Epithelial cell of esophagus (primary cell): ENCODE measurements around the gene NAA10.

Experiments
- DNase-seq: peaks from one replicate; pipeline ENCODE4 v3.0.0; 2010; ENCODE audit warnings: low read depth
- H3K4me3 ChIP-seq: 2 replicates; pipeline ENCODE4 v1.5.1; 2011; ENCODE audit warnings: mild to moderate bottlenecking, low read length, control low read depth
- TF ChIP-seq, protein P1 (sequence below): IDR thresholded peaks from 2 replicates; pipeline ENCODE4 v1.5.1; 2011; ENCODE audit warnings: low read depth, mild to moderate bottlenecking, low read length, control low read depth, inconsistent platforms; ENCODE audit not compliant: insufficient read depth; ENCODE audit errors: missing control alignments

NAA10 gene

DNA sequence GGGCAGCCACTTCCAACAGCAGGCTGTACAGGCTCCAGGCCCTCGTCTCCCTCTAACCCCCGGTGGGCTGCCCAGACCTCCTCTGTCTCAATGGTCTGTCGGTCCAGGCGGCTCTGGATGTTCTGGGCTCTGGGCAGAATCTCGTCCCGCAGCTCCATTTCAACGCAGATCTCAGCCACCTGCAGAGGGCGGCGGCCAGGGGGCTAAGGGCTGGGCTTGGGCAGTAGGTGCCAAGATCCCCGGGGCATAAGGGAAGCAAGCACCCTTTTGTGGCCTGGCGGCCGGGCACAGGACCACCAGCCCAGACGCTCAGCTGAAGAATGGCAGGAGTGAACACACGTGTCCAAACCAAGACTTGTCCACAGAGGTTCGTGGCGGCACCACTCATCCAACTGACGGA lies 21.1 kb downstream of the NAA10 start:
- TF ChIP-seq, protein P1, sequence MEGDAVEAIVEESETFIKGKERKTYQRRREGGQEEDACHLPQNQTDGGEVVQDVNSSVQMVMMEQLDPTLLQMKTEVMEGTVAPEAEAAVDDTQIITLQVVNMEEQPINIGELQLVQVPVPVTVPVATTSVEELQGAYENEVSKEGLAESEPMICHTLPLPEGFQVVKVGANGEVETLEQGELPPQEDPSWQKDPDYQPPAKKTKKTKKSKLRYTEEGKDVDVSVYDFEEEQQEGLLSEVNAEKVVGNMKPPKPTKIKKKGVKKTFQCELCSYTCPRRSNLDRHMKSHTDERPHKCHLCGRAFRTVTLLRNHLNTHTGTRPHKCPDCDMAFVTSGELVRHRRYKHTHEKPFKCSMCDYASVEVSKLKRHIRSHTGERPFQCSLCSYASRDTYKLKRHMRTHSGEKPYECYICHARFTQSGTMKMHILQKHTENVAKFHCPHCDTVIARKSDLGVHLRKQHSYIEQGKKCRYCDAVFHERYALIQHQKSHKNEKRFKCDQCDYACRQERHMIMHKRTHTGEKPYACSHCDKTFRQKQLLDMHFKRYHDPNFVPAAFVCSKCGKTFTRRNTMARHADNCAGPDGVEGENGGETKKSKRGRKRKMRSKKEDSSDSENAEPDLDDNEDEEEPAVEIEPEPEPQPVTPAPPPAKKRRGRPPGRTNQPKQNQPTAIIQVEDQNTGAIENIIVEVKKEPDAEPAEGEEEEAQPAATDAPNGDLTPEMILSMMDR = no peak
- no peak overlapping the region for H3K4me3 ChIP-seq
- DNase-seq = no peak

- TF ChIP-seq, protein P1 = no peak
- H3K4me3 ChIP-seq = no peak overlapping the region
- DNase-seq = no peak
These were observed 21.6 kb downstream of the NAA10 start for GRCh38 chrX:153913211-153913610.

DNA sequence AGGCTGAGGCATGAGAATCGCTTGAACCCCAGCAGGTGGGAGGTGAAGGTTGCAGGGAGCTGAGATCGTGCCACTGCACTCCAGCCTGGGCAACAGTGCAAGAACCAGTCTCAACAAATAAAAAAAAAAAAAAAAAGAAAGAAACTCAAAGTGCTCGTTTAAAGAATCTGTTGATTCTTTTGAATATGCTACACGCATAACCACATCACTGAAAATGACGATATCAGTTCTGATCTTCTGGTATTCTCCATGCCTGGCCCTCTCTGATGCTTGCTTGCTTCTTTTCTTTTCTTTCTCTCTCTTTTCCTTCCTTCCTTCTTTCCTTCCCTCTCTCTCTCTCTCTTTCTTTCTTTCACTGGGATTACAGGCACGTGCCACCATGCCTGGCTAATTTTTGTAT lies 23.0 kb downstream of the NAA10 start:
- DNase-seq = no peak
- TF ChIP-seq, protein P1 = no peak
- no peak overlapping the region for H3K4me3 ChIP-seq

DNA sequence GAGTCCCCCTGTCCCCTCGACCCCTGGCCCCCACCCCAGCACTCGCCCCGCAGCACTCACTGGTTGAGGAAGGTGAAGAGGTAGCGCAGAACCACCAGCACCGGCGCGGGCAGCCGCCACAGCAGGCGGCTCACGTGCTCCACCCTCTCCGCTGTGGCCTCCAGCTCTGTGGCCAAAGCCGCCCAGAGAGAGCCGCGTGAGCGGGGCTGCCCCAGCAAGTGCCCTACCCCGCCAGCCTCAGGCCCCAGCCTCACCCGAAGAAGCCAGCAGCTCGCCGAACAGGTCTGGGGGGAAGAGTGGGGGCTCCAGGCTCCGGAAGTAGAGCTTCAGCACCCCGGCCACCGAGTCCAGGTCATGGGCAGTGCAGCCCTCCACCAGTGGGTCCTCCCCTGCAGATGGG lies 24.4 kb downstream of the NAA10 start:
- TF ChIP-seq, protein P1 = no peak
- no peak for DNase-seq
- no peak overlapping the region for H3K4me3 ChIP-seq

DNA sequence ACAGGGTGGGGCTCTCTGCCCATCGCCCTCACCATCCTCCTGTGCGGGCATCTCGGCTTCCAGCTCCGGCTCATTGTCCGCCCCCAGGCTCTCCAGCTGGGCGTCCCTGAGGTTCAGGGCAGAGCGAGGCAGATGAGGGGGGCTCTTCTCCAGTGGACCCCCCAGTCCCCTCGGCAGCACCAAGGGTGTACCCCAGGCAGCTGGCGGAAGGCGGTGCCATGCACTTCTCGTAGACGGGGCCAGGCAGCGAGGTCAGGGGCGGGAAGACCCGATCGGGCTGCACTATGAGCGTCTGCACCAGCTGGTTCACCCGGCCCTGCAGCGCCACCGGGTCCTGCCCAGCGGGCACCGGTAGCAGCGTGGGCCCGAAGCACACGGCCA lies 24.9 kb downstream of the NAA10 start:
- H3K4me3 ChIP-seq = no peak overlapping the region
- TF ChIP-seq, protein P1 = no peak
- no peak for DNase-seq

DNA sequence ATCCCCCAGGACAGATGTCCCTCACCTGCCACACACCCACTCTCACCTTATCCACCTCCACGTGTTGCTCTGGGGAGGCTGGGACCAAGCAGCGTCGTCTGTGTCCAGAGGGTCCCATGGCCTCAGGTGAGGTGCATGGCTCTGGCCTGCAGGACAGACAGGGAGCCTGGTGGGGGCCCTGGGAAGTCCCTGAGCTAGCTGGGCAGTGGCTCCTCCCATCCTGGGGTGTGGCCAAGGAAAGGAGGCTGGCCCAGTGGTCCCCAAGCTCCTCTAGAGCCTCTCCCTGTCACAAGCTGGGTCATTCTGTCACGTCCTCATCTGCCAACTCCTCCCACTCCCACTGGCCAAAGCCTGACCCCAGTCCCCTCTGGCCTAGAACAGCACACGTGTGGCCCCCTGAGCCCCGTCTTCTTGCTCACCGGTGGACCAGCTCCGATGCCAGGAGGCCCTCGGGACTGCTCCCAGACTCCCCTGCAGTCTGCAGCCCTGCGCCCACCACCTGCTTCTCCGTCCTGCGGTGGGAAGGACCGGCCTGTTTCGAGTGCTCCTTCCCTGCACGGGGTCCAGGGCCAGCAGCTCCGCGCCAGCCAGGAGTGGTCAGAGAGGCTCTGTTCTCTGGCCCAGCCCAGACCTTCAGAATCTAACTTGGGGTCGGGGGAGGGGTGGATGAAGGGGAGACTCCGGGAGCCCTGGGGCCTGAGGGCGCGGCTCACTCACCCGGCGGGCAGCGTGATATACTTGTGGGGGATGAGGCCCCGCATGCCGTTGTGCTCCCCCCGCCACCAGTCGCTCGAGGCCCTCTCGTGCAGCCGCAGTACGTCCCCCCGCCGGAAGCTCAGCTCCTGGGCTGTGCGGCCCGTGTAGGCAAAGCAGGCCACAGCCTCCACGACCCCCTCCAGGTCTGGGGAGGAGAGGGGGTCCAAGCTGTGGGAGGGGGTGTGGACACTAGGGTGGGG lies 25.5 kb downstream of the NAA10 start:
- TF ChIP-seq, protein P1 = no peak

More for the DNA sequence above, 25.5 kb downstream of the NAA10 start:
- no peak overlapping the region for H3K4me3 ChIP-seq
- no peak for DNase-seq
